ENCODE measurements around the gene ADAMTS14.

The ADAMTS14 gene

GRCh38 chr10:70684374-70684773 is 12.1 kb downstream of the ADAMTS14 start:
- no peak overlapping the region for H3K27ac ChIP-seq (ENCODE audit: low read length)
- H3K79me2 ChIP-seq (ENCODE audit: insufficient read depth, low read length): no peaks in the 10 kb centered on the region

GRCh38 chr10:70684839-70685454 is 12.6 kb downstream of the ADAMTS14 start:
- Histone ChIP-seq H3K79me2 (ENCODE audit: insufficient read depth, low read length) (no peaks in the 10 kb centered on the region), H3K27ac (ENCODE audit: low read length) (no peak overlapping the region)
- no peak for TF ChIP-seq EZH2 (IDR thresholded peaks at IDR 0.05; ENCODE audit: borderline replicate concordance, low read depth, low read length, severe bottlenecking)
- no peak for TF ChIP-seq CTCF (IDR thresholded peaks at IDR 0.05; ENCODE audit: borderline replicate concordance, extremely low read depth, low read length, poor library complexity, severe bottlenecking)

More at GRCh38 chr10:70684374-70684773, 12.1 kb downstream of the ADAMTS14 start:
- no peak for ATAC-seq (ENCODE audit: insufficient read depth, low read depth)
- Histone ChIP-seq H3K27me3 (ENCODE audit: insufficient read depth, low read length, poor library complexity) (no peaks in the 10 kb centered on the region), H3K4me3 (ENCODE audit: low read depth in 1 of 2, low read length in 2 of 2) (no peak overlapping the region), H2AFZ (ENCODE audit: low read depth, low read length) (no peak overlapping the region), H3K4me1 (ENCODE audit: insufficient read depth, low read length) (no peaks in the 10 kb centered on the region), H3K9me3 (ENCODE audit: insufficient read depth, low read length, severe bottlenecking) (no peaks in the 10 kb centered on the region), H3K9ac (ENCODE audit: low read depth, low read length) (no peak overlapping the region), H4K20me1 (ENCODE audit: insufficient read depth, low read length) (no peaks in the 10 kb centered on the region), H3K4me2 (ENCODE audit: insufficient read depth, low read length) (no peak overlapping the region), H3K36me3 (ENCODE audit: insufficient read depth, low read length) (no peaks in the 10 kb centered on the region)
- no peak for DNase-seq
- TF ChIP-seq EZH2 (IDR thresholded peaks at IDR 0.05; ENCODE audit: borderline replicate concordance, low read depth, low read length, severe bottlenecking) (no peak), CTCF (IDR thresholded peaks at IDR 0.05; ENCODE audit: borderline replicate concordance, extremely low read depth, low read length, poor library complexity, severe bottlenecking) (no peak)

GRCh38 chr10:70685455-70685911 is 13.2 kb downstream of the ADAMTS14 start:
- H3K9ac ChIP-seq (ENCODE audit: low read depth, low read length): no peak overlapping the region
- no peaks in the 10 kb centered on the region for H3K27me3 ChIP-seq (ENCODE audit: insufficient read depth, low read length, poor library complexity)
- H4K20me1 ChIP-seq (ENCODE audit: insufficient read depth, low read length): no peaks in the 10 kb centered on the region
- H3K79me2 ChIP-seq (ENCODE audit: insufficient read depth, low read length): no peaks in the 10 kb centered on the region
- H3K4me3 ChIP-seq (ENCODE audit: low read depth in 1 of 2, low read length in 2 of 2): no peak overlapping the region
- no peak for DNase-seq
- TF ChIP-seq CTCF (IDR thresholded peaks at IDR 0.05; ENCODE audit: borderline replicate concordance, extremely low read depth, low read length, poor library complexity, severe bottlenecking) (no peak), EZH2 (IDR thresholded peaks at IDR 0.05; ENCODE audit: borderline replicate concordance, low read depth, low read length, severe bottlenecking) (no peak)
- H3K9me3 ChIP-seq (ENCODE audit: insufficient read depth, low read length, severe bottlenecking): no peaks in the 10 kb centered on the region
- no peak for ATAC-seq (ENCODE audit: insufficient read depth, low read depth)
- no peak overlapping the region for H3K27ac ChIP-seq (ENCODE audit: low read length)
- no peaks in the 10 kb centered on the region for H3K4me1 ChIP-seq (ENCODE audit: insufficient read depth, low read length)
- no peaks in the 10 kb centered on the region for H3K36me3 ChIP-seq (ENCODE audit: insufficient read depth, low read length)
- H3K4me2 ChIP-seq (ENCODE audit: insufficient read depth, low read length): no peak overlapping the region
- H2AFZ ChIP-seq (ENCODE audit: low read depth, low read length): no peak overlapping the region

More at GRCh38 chr10:70684839-70685454, 12.6 kb downstream of the ADAMTS14 start:
- ATAC-seq (ENCODE audit: insufficient read depth, low read depth) (no peak), DNase-seq (no peak)
- no peaks in the 10 kb centered on the region for H4K20me1 ChIP-seq (ENCODE audit: insufficient read depth, low read length)
- H3K4me2 ChIP-seq (ENCODE audit: insufficient read depth, low read length): no peak overlapping the region
- H3K4me1 ChIP-seq (ENCODE audit: insufficient read depth, low read length): no peaks in the 10 kb centered on the region
- no peaks in the 10 kb centered on the region for H3K36me3 ChIP-seq (ENCODE audit: insufficient read depth, low read length)
- no peak overlapping the region for H2AFZ ChIP-seq (ENCODE audit: low read depth, low read length)
- H3K9me3 ChIP-seq (ENCODE audit: insufficient read depth, low read length, severe bottlenecking): no peaks in the 10 kb centered on the region
- no peak overlapping the region for H3K9ac ChIP-seq (ENCODE audit: low read depth, low read length)
- no peaks in the 10 kb centered on the region for H3K27me3 ChIP-seq (ENCODE audit: insufficient read depth, low read length, poor library complexity)
- no peak overlapping the region for H3K4me3 ChIP-seq (ENCODE audit: low read depth in 1 of 2, low read length in 2 of 2)
